HepG2 (cell line): ENCODE results near the gene MPI. TPM values are rescaled to one million over a fixed set of nuclear protein-coding genes. Genes with fewer than 3 reads are reported as not detected.

Experiments used
- AGO1 ChIP-seq: fragments of 200-400 bp; formaldehyde crosslinking; IDR thresholded peaks from 2 replicates; pipeline ENCODE4 v1.6.1; 2017; ENCODE audit warnings: mild to moderate bottlenecking, low read depth, low read length, moderate library complexity; ENCODE audit not compliant: poor library complexity, severe bottlenecking
- ATF3 ChIP-seq: sonication (generic); formaldehyde crosslinking; IDR thresholded peaks from 2 replicates; pipeline ENCODE4 v1.4.0; 2020; ENCODE audit warnings: missing genetic modification reagents
- FUBP1 ChIP-seq: sonication (generic); formaldehyde crosslinking; IDR thresholded peaks from 2 replicates; pipeline ENCODE4 v1.5.1; 2020; ENCODE audit warnings: missing genetic modification reagents, mild to moderate bottlenecking, borderline replicate concordance
- GATAD1 ChIP-seq: IDR thresholded peaks from 2 replicates; pipeline ENCODE4 v1.6.1; 2016; ENCODE audit warnings: missing genetic modification reagents, missing compliant biosample characterization
- HMG20A ChIP-seq: IDR thresholded peaks from 2 replicates; pipeline ENCODE4 v1.6.1; 2016; ENCODE audit warnings: borderline replicate concordance
- HOXA5 ChIP-seq: sonication (generic); formaldehyde crosslinking; IDR thresholded peaks from 2 replicates; pipeline ENCODE4 v1.4.0; 2020; ENCODE audit warnings: missing genetic modification reagents
- KLF13 ChIP-seq: sonication (generic); formaldehyde crosslinking; IDR thresholded peaks from 2 replicates; pipeline ENCODE4 v1.4.0; 2020; ENCODE audit warnings: mild to moderate bottlenecking, missing genetic modification reagents
- KLF15 ChIP-seq: sonication (generic); formaldehyde crosslinking; IDR thresholded peaks from 2 replicates; pipeline ENCODE4 v1.8.1; 2023; ENCODE audit warnings: borderline replicate concordance, mild to moderate bottlenecking, inconsistent platforms, missing genetic modification reagents, mixed read lengths
- PRMT3 ChIP-seq: sonication (generic); formaldehyde crosslinking; IDR thresholded peaks from 2 replicates; pipeline ENCODE4 v1.8.1; 2022; ENCODE audit warnings: low read depth, mild to moderate bottlenecking, moderate library complexity, missing genetic modification reagents, borderline replicate concordance
- RXRA ChIP-seq: sonication (generic); formaldehyde crosslinking; IDR thresholded peaks from 2 replicates; pipeline ENCODE4 v1.5.1; 2020; ENCODE audit warnings: missing genetic modification reagents
- SMC3 ChIP-seq: IDR thresholded peaks from 2 replicates; pipeline ENCODE4 v1.6.1; 2011; ENCODE audit warnings: low read length, improper control_type of control experiment
- ZNF17 ChIP-seq: sonication (generic); formaldehyde crosslinking; IDR thresholded peaks from 2 replicates; pipeline ENCODE4 v1.5.0; 2020; ENCODE audit warnings: mild to moderate bottlenecking, missing genetic modification reagents
- ZNF333 ChIP-seq: sonication (generic); formaldehyde crosslinking; IDR thresholded peaks from 2 replicates; pipeline ENCODE4 v1.4.0; 2020; ENCODE audit warnings: mild to moderate bottlenecking, missing genetic modification reagents, borderline replicate concordance
- ZNF501 ChIP-seq: sonication (generic); formaldehyde crosslinking; IDR thresholded peaks from 2 replicates; pipeline ENCODE4 v1.5.1; 2020; ENCODE audit warnings: mild to moderate bottlenecking, moderate library complexity, missing genetic modification reagents
- ZNF503 ChIP-seq: sonication (generic); formaldehyde crosslinking; IDR thresholded peaks from 2 replicates; pipeline ENCODE4 v1.4.0; 2020; ENCODE audit warnings: missing genetic modification reagents
- ZNF530 ChIP-seq: sonication (generic); formaldehyde crosslinking; IDR thresholded peaks from 2 replicates; pipeline ENCODE4 v1.5.0; 2020; ENCODE audit warnings: low read depth, mild to moderate bottlenecking, missing genetic modification reagents
- ZNF569 ChIP-seq: sonication (generic); formaldehyde crosslinking; IDR thresholded peaks from 2 replicates; pipeline ENCODE4 v1.5.0; 2020; ENCODE audit warnings: mild to moderate bottlenecking, missing genetic modification reagents, moderate library complexity, borderline replicate concordance
- ZNF724P ChIP-seq: sonication (generic); formaldehyde crosslinking; IDR thresholded peaks from 2 replicates; pipeline ENCODE4 v1.8.0; 2022; ENCODE audit warnings: missing genetic modification reagents, borderline replicate concordance
- ZSCAN20 ChIP-seq: sonication (generic); formaldehyde crosslinking; IDR thresholded peaks from 2 replicates; pipeline ENCODE4 v1.4.0; 2020; ENCODE audit warnings: missing genetic modification reagents, mild to moderate bottlenecking, borderline replicate concordance
- polyA plus RNA-seq, 8 experiments: library from polyadenylated mRNA; depleted of rRNA in 3 of 8; stranded (reverse) in 7 of 8; unstranded in 1 of 8; fragments of >200 nt; fragmentation: Illumina TruSeq in 4 of 8; extraction: Trizol in 4 of 8; gene quantifications; 2 replicates each; pipeline versions ENCODE4 v1.2.1 to v1.2.3, GENCODE V29; 2011 to 2016; ENCODE audit warnings: low read depth in 4 of 8, missing spikeins in 1 of 8, mixed read lengths in 1 of 8; ENCODE audit not compliant: insufficient read depth in 1 of 8
- total RNA-seq, 5 experiments: library from RNA; depleted of rRNA; stranded (reverse); fragments of >200 nt; fragmentation: Illumina TruSeq; extraction: Trizol; gene quantifications; 2 replicates each; pipeline ENCODE4 v1.2.3, GENCODE V29; 2016; ENCODE audit warnings: low read depth in 1 of 5
- TF ChIP-seq, protein P1 (sequence below): sonication (generic); formaldehyde crosslinking; IDR thresholded peaks from 2 replicates; pipeline ENCODE4 v1.4.0; 2020; ENCODE audit warnings: mild to moderate bottlenecking, missing genetic modification reagents
- TF ChIP-seq, protein P2 (sequence below): sonication (generic); formaldehyde crosslinking; IDR thresholded peaks from 2 replicates; pipeline ENCODE4 v1.4.0; 2020; ENCODE audit warnings: missing genetic modification reagents

MPI gene
- total and polyA plus RNA-seq, 2 of the 13 experiments (the other 11 are each of a cell fraction or from before 2014, with no cell fraction given): 36.9 to 63.5 TPM

GRCh38 chr15:74937590-74938371 is 47.9 kb downstream of the MPI start, which contains the start of gene COX5A (continued):
- TF ChIP-seq, protein P1, sequence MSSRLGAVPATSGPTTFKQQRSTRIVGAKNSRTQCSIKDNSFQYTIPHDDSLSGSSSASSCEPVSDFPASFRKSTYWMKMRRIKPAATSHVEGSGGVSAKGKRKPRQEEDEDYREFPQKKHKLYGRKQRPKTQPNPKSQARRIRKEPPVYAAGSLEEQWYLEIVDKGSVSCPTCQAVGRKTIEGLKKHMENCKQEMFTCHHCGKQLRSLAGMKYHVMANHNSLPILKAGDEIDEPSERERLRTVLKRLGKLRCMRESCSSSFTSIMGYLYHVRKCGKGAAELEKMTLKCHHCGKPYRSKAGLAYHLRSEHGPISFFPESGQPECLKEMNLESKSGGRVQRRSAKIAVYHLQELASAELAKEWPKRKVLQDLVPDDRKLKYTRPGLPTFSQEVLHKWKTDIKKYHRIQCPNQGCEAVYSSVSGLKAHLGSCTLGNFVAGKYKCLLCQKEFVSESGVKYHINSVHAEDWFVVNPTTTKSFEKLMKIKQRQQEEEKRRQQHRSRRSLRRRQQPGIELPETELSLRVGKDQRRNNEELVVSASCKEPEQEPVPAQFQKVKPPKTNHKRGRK: no peak
- no peak for TF ChIP-seq KLF15
- TF ChIP-seq RXRA (CRISPR knock-in tag): peak; percentile 94
- peak; percentile 53; the same call in 1 of the 2 replicates for TF ChIP-seq KLF13
- peak; percentile 93; the same call in 1 of the 2 replicates for TF ChIP-seq ZNF724P
- TF ChIP-seq ZNF530: no peak
- TF ChIP-seq, protein P2, sequence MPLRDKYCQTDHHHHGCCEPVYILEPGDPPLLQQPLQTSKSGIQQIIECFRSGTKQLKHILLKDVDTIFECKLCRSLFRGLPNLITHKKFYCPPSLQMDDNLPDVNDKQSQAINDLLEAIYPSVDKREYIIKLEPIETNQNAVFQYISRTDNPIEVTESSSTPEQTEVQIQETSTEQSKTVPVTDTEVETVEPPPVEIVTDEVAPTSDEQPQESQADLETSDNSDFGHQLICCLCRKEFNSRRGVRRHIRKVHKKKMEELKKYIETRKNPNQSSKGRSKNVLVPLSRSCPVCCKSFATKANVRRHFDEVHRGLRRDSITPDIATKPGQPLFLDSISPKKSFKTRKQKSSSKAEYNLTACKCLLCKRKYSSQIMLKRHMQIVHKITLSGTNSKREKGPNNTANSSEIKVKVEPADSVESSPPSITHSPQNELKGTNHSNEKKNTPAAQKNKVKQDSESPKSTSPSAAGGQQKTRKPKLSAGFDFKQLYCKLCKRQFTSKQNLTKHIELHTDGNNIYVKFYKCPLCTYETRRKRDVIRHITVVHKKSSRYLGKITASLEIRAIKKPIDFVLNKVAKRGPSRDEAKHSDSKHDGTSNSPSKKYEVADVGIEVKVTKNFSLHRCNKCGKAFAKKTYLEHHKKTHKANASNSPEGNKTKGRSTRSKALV (CRISPR knock-in tag): peak; percentile 85
- TF ChIP-seq ZSCAN20 (CRISPR knock-in tag): no peak
- peak; percentile 71 for TF ChIP-seq GATAD1 (CRISPR knock-in tag)
- no peak for TF ChIP-seq FUBP1 (CRISPR knock-in tag)
- TF ChIP-seq ZNF503: peak; percentile 56; the same call in 1 of the 2 replicates
- TF ChIP-seq ZNF569 (CRISPR knock-in tag): no peak
- TF ChIP-seq PRMT3 (CRISPR knock-in tag): no peak
- TF ChIP-seq SMC3: no peak
- TF ChIP-seq HOXA5 (CRISPR knock-in tag): peak; percentile 71
- peak; percentile 22; the same call in 1 of the 2 replicates for TF ChIP-seq ZNF333 (CRISPR knock-in tag)
- TF ChIP-seq AGO1: peak; percentile 54
- no peak for TF ChIP-seq ZNF17 (CRISPR knock-in tag)
- peak; percentile 94 for TF ChIP-seq ZNF501 (CRISPR knock-in tag)
- no peak for TF ChIP-seq HMG20A (CRISPR knock-in tag)
- TF ChIP-seq ATF3 (CRISPR knock-in tag): peak; percentile 15; the same call in 1 of the 2 replicates
